Activated T-cell treated with anti-CD3 and anti-CD28 coated beads, Interleukin-2, amount 50 U/mL, for 24 hours (primary cell): Measurements from ENCODE around the gene PTPRM.

ENCODE experiments used
- DNase-seq: peaks from one replicate; pipeline ENCODE4 v3.0.0-alpha.2; 2020
- H3K27ac Mint-ChIP-seq: 2 replicates; pipeline ENCODE4 v1.8.0; 2020; ENCODE audit warnings: mild to moderate bottlenecking, mixed read lengths
- H3K27me3 Mint-ChIP-seq: 2 replicates; pipeline ENCODE4 v1.8.0; 2020; ENCODE audit warnings: mixed read lengths
- H3K36me3 Mint-ChIP-seq: 2 replicates; pipeline ENCODE4 v1.8.0; 2020; ENCODE audit warnings: low read depth, mixed read lengths
- H3K4me1 Mint-ChIP-seq: 2 replicates; pipeline ENCODE4 v1.8.0; 2020; ENCODE audit warnings: low read depth, mixed read lengths
- H3K4me3 Mint-ChIP-seq: 2 replicates; pipeline ENCODE4 v1.8.0; 2020; ENCODE audit warnings: mild to moderate bottlenecking, moderate library complexity, mixed read lengths
- H3K9me3 Mint-ChIP-seq: 2 replicates; pipeline ENCODE4 v1.8.0; 2020; ENCODE audit warnings: mixed read lengths

Gene PTPRM

DNA sequence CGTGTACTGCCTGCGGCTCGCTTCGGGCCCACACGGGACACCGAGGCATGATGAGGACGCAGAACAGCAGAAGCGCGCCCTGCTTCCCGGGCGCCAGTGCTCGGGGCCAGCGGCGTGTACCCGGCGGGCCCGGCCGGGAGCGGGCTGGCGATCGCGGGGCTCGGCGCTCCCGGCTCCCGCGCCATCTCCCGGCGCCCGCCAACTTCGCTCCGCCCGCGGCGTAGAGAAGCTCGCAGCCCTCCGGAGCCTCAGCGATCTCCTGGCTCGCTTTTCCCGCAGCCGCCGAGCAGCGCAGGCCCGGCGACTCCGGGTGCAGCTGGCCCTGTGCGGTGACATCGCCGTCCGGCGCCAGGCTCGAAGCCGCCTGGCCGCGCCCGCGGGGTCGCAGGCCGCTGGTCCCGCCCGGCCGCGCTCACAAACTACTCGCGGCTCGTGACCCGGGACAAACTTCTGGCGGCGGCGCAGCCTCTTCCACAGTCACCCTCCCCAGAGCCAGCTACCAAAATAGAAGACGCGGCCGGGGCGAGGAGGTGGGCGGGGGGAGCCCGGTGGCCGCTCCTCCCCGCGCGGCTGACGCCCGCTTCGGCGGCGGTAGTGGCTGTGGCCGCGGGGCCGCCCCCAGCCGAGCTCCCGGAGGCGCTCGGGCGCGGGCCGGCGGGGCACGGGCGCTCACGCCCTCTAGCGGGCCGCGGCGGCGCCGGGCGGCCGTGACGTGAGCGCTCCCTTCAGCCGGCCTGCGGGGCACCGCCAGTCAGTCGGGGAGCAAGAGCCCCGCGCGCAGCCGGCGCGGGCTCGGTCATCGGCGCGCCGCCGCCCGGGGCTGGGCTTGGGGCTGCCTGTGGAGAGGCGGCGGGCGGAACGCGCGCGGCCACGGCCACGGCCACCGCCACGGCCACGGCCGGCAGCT lies at the start of gene PTPRM:
TSS of gene PTPRM (plus strand) at position 750 of the 907 bp plus-strand sequence. CDS start 503 bp downstream, outside the sequence.
- no peak within 1 kb of the TSS for H3K4me3 Mint-ChIP-seq
- peaks cover 54% of the 10 kb centered on the region for H3K27me3 Mint-ChIP-seq
- H3K36me3 Mint-ChIP-seq = no peaks in the 10 kb centered on the region
- H3K9me3 Mint-ChIP-seq = peaks cover 6% of the 10 kb centered on the region
- H3K4me1 Mint-ChIP-seq = no peaks in the 10 kb centered on the region
- H3K27ac Mint-ChIP-seq = no peak within 1 kb of the TSS
- DNase-seq = peak; percentile 65

- no peaks in the 10 kb centered on the region for H3K36me3 Mint-ChIP-seq
- H3K4me3 Mint-ChIP-seq = no peak overlapping the region
- no peaks in the 10 kb centered on the region for H3K9me3 Mint-ChIP-seq
These were observed 49.3 kb upstream of the PTPRM start for GRCh38 chr18:7517852-7518251.

DNA sequence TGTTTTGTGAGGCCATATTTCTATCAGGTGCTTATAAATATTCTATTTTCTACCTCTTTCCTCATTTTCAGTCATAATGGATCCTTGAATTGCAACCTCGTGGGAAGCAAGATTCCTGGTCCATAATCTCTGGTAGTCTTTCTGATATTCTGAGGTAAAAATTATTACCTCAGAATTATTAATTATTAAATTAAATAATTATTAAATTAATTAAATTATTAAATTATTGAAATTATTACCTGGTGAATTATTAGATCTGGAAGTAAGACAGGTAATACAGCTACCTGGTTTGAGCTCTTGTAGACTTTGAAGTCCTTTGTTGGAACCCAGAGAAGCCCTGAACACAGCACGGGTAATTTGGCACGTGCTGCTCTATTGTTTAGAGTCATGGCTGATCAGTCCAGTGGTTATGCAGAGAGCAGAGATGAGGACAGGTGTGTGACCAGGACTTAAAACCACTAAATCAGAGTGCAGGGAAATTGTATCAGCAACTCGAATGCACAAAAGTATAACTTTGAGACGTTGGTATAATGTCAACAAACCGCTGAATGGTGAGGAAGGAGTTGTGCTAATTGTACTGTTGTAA lies 46.8 kb upstream of the PTPRM start:
- Mint-ChIP-seq H3K27me3 (no peaks in the 10 kb centered on the region), H3K27ac (no peak overlapping the region), H3K4me3 (no peak overlapping the region), H3K9me3 (no peaks in the 10 kb centered on the region), H3K36me3 (no peaks in the 10 kb centered on the region), H3K4me1 (no peaks in the 10 kb centered on the region)
- DNase-seq = no peak

More at GRCh38 chr18:7517852-7518251, 49.3 kb upstream of the PTPRM start:
- no peak for DNase-seq
- H3K27me3 Mint-ChIP-seq = no peaks in the 10 kb centered on the region
- H3K4me1 Mint-ChIP-seq = no peaks in the 10 kb centered on the region
- no peak overlapping the region for H3K27ac Mint-ChIP-seq

GRCh38 chr18:7521226-7521856 lies 45.8 kb upstream of the PTPRM start:
- no peak overlapping the region for H3K4me3 Mint-ChIP-seq
- no peak for DNase-seq
- no peaks in the 10 kb centered on the region for H3K9me3 Mint-ChIP-seq
- no peak overlapping the region for H3K27ac Mint-ChIP-seq
- H3K27me3 Mint-ChIP-seq = no peaks in the 10 kb centered on the region
- H3K36me3 Mint-ChIP-seq = no peaks in the 10 kb centered on the region
- H3K4me1 Mint-ChIP-seq = no peaks in the 10 kb centered on the region

DNA sequence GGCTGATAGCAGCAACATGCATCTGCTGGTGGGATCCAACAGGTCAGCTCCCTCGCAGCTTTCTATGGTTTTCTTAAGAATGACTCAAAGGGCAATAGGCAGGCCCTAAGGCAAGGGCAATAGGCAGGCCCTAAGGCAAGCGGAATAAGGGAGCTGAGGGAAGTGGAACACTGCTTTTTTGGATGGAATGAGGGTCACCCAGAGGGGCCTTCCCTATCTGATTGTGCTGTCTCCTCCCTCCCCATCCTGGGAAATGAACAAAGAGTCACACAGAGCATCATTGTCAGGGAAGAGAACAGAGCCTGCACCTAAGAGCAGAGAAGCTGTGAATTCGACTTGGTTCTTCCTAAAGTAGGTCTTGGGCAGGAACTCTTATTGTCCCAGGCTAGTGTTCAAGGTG lies 43.3 kb upstream of the PTPRM start:
- no peaks in the 10 kb centered on the region for H3K36me3 Mint-ChIP-seq
- H3K27ac Mint-ChIP-seq = no peak overlapping the region
- no peaks in the 10 kb centered on the region for H3K9me3 Mint-ChIP-seq
- H3K27me3 Mint-ChIP-seq = no peaks in the 10 kb centered on the region
- DNase-seq = no peak
- H3K4me1 Mint-ChIP-seq = no peaks in the 10 kb centered on the region
- no peak overlapping the region for H3K4me3 Mint-ChIP-seq

- no peaks in the 10 kb centered on the region for H3K27me3 Mint-ChIP-seq
- no peaks in the 10 kb centered on the region for H3K9me3 Mint-ChIP-seq
- H3K4me1 Mint-ChIP-seq = no peaks in the 10 kb centered on the region
- no peak overlapping the region for H3K4me3 Mint-ChIP-seq
- no peak for DNase-seq
- H3K27ac Mint-ChIP-seq = no peak overlapping the region
- H3K36me3 Mint-ChIP-seq = no peaks in the 10 kb centered on the region
These were observed 42.3 kb upstream of the PTPRM start for GRCh38 chr18:7524786-7525185.

GRCh38 chr18:7532942-7533341 lies 34.2 kb upstream of the PTPRM start:
- Mint-ChIP-seq H3K9me3 (peaks cover 2% of the 10 kb centered on the region), H3K27me3 (no peaks in the 10 kb centered on the region), H3K36me3 (no peaks in the 10 kb centered on the region), H3K27ac (no peak overlapping the region), H3K4me3 (no peak overlapping the region), H3K4me1 (no peaks in the 10 kb centered on the region)
- DNase-seq = no peak

DNA sequence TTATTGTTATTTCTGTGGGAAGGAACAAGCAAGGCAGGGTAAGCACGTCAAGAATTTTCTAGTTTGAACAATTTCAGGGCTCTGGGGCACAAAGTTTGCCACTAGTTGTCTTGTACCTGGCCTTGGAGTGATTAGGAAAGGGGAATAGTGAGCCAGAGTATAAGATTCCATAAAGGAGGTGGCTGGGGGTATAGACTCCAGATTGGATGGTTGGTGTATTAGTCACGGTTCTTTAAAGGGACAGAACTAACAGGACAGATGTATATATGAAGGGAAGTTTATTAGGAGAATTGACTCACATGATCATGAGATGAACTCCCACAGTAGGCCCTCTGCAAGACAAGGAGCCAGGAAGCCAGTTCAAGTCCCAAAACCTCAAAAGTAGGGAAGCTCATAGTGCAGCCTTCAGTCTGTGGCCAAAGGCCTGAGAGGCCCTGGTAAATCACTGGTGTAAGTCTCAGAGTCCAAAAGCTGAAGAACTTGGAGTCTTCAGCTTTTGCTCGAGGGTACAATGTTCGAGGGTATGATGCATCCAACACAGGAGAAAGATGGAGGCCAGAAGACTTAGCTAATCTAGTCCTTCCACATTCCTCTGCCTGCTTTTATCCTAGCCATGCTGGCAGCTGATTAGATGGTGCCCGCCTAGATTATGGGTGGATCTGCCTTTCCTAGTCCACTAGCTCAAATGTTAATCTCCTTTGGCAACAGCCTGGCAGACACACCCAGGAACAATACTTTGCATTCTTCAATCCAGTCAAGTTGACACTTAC lies 31.5 kb upstream of the PTPRM start:
- no peak overlapping the region for H3K4me3 Mint-ChIP-seq
- no peak for DNase-seq
- no peak overlapping the region for H3K27ac Mint-ChIP-seq
- no peaks in the 10 kb centered on the region for H3K36me3 Mint-ChIP-seq
- peaks cover 2% of the 10 kb centered on the region for H3K9me3 Mint-ChIP-seq
- no peaks in the 10 kb centered on the region for H3K27me3 Mint-ChIP-seq
- H3K4me1 Mint-ChIP-seq = no peaks in the 10 kb centered on the region

GRCh38 chr18:7537145-7537544 lies 30.0 kb upstream of the PTPRM start:
- no peak overlapping the region for H3K4me3 Mint-ChIP-seq
- no peaks in the 10 kb centered on the region for H3K27me3 Mint-ChIP-seq
- H3K4me1 Mint-ChIP-seq = no peaks in the 10 kb centered on the region
- no peak overlapping the region for H3K27ac Mint-ChIP-seq
- no peak for DNase-seq
- H3K36me3 Mint-ChIP-seq = no peaks in the 10 kb centered on the region
- H3K9me3 Mint-ChIP-seq = peaks cover 2% of the 10 kb centered on the region

GRCh38 chr18:7541835-7542234 lies 25.3 kb upstream of the PTPRM start:
- no peaks in the 10 kb centered on the region for H3K27me3 Mint-ChIP-seq
- no peaks in the 10 kb centered on the region for H3K36me3 Mint-ChIP-seq
- peaks cover 2% of the 10 kb centered on the region for H3K9me3 Mint-ChIP-seq
- H3K27ac Mint-ChIP-seq = no peak overlapping the region
- no peak overlapping the region for H3K4me3 Mint-ChIP-seq
- no peak for DNase-seq
- no peaks in the 10 kb centered on the region for H3K4me1 Mint-ChIP-seq

GRCh38 chr18:7544686-7545085 lies 22.4 kb upstream of the PTPRM start:
- H3K27ac Mint-ChIP-seq = no peak overlapping the region
- DNase-seq = no peak
- no peaks in the 10 kb centered on the region for H3K27me3 Mint-ChIP-seq
- H3K9me3 Mint-ChIP-seq = no peaks in the 10 kb centered on the region
- no peak overlapping the region for H3K4me3 Mint-ChIP-seq
- no peaks in the 10 kb centered on the region for H3K4me1 Mint-ChIP-seq
- H3K36me3 Mint-ChIP-seq = no peaks in the 10 kb centered on the region

DNA sequence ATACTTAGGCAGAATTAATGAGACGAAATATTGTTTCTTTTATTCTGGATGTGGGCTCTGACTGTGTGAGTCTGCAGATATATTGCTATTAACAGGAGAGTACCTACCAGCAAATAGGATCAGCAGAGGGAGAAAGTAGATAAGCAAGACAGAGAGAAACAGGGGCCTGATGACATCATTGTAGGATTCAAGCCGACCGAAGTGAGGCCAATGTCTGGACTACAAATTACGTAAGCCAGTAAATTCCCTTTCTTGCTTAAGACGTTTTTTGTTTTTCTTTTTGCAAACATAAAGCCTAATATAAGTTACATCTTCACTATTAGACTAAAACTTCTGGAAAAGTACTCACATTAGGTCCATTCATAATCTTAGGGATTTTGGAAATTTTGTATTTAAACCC lies 21.4 kb upstream of the PTPRM start:
- H3K27ac Mint-ChIP-seq = no peak overlapping the region
- H3K4me1 Mint-ChIP-seq = no peaks in the 10 kb centered on the region
- no peaks in the 10 kb centered on the region for H3K9me3 Mint-ChIP-seq
- H3K36me3 Mint-ChIP-seq = no peaks in the 10 kb centered on the region
- no peak overlapping the region for H3K4me3 Mint-ChIP-seq
- H3K27me3 Mint-ChIP-seq = no peaks in the 10 kb centered on the region
- DNase-seq = no peak

DNA sequence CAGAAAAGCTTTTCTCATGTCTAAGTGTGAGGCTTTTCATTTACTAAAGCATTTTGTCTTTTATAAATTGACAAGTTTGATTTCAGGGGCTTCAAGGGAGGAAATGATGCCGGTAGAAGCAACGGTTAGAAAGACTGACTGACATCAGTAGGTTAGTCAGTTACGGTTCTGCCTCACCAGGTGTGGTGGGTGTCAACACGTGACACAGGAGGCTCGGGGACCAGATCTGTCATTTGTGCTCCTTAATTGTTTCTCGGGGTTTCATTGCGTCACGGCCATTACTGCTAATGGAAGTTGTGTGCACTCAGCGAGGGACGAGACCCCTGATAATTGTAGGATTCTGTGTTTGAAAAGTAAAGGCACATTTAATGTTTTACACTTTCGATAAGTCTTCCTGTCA lies 18.9 kb upstream of the PTPRM start:
- H3K4me1 Mint-ChIP-seq = no peaks in the 10 kb centered on the region
- no peaks in the 10 kb centered on the region for H3K9me3 Mint-ChIP-seq
- no peaks in the 10 kb centered on the region for H3K27me3 Mint-ChIP-seq
- H3K4me3 Mint-ChIP-seq = no peak overlapping the region
- no peak for DNase-seq
- no peaks in the 10 kb centered on the region for H3K36me3 Mint-ChIP-seq
- no peak overlapping the region for H3K27ac Mint-ChIP-seq

DNA sequence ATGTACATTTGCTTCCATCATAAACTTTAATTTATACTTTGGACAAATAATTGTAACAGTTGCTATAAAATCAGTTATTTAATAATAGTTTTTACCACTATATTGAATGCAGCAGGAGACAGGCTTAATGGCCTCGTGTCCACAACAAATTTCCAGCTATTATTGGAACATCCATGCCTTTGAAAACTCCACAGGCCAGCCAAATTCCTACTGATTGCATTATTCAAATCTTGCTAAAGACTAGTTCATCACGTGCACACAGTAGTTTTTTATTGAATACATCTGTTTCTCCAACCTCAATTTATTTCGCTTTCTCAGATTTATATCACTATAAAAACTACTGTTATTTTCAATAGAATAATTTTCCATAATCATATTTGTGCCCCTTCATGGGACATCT lies 18.4 kb upstream of the PTPRM start:
- no peaks in the 10 kb centered on the region for H3K27me3 Mint-ChIP-seq
- no peak overlapping the region for H3K27ac Mint-ChIP-seq
- no peaks in the 10 kb centered on the region for H3K36me3 Mint-ChIP-seq
- no peak overlapping the region for H3K4me3 Mint-ChIP-seq
- H3K9me3 Mint-ChIP-seq = no peaks in the 10 kb centered on the region
- no peaks in the 10 kb centered on the region for H3K4me1 Mint-ChIP-seq
- no peak for DNase-seq
